K562 (cell line): ENCODE data around the gene ATP9A. TPM values are rescaled to one million over a fixed set of nuclear protein-coding genes. Genes with fewer than 3 reads are reported as not detected.

ENCODE experiments used
- ATAC-seq: fragments of 200-7000 bp; cut with Tn5 transposase; 3 replicates; pipeline ENCODE4 v1.9.1; 2020; ENCODE audit warnings: moderate library complexity
- BruUV-seq: library from RNA; stranded (reverse); fragments of 400-500 nt; replicated peaks from 2 replicates; lab custom pipeline; 2021; lab: Mats Ljungman, UMichigan
- CTCF ChIA-PET: fragments of 300-600 bp; formaldehyde crosslinking; extraction: SDS; loops from one replicate; lab custom pipeline; 2021; ENCODE audit warnings: low intra/inter-chr PET ratio; lab: Yijun Ruan, JAX
- POLR2A ChIA-PET: fragments of 300-600, 350-650 bp; sonication (Branson Sonifier 250); formaldehyde crosslinking; extraction: SDS; loops from one replicate; lab custom pipeline; 2021; ENCODE audit warnings: antibody characterized with exemption, inconsistent platforms; lab: Yijun Ruan, JAX
- DNase-seq, 4 experiments: peaks; one replicate each; pipeline versions ENCODE4 v3.0.0 to v3.0.0-alpha.2; 2011 to 2018; ENCODE audit warnings: low spot score in 3 of 4, mixed read lengths in 3 of 4; ENCODE audit errors: extremely low read depth in 1 of 4
- FAIRE-seq: peaks from 2 replicates; lab custom pipeline; 2011; peaks lifted over from hg19 to GRCh38; lab: Jason Lieb, UNC
- H2AFZ ChIP-seq: 2 replicates; pipeline ENCODE4 v1.6.0; 2011; ENCODE audit warnings: low read depth, low read length, control low read depth, inconsistent platforms
- H3K27ac ChIP-seq: fragments of 200-600 bp; 3 replicates; pipeline ENCODE4 v1.8.0; 2011; ENCODE audit warnings: low read depth, mild to moderate bottlenecking, control low read depth, inconsistent platforms, low read length, moderate library complexity, mixed read lengths; ENCODE audit errors: extremely low read depth
- H3K27me3 ChIP-seq, 2 experiments: fragments of 300-600 bp in 1 of 2; 2 replicates in 1 of 2; 3 replicates in 1 of 2; pipeline versions ENCODE4 v1.6.0 to v1.8.0; 2011; ENCODE audit warnings: inconsistent platforms in 2 of 2, low read length in 2 of 2, mild to moderate bottlenecking in 1 of 2, mixed read lengths in 1 of 2, moderate library complexity in 1 of 2; ENCODE audit not compliant: control insufficient read depth in 2 of 2, insufficient read depth in 2 of 2
- H3K36me3 ChIP-seq: fragments of 300-600 bp; 3 replicates; pipeline ENCODE4 v1.8.0; 2011; ENCODE audit warnings: mild to moderate bottlenecking, low read length, inconsistent platforms; ENCODE audit not compliant: control insufficient read depth, insufficient read depth
- H3K4me1 ChIP-seq, 2 experiments: fragments of 200-600 bp in 1 of 2; replicated peaks in 1 of 2; 2 replicates in 1 of 2; 3 replicates in 1 of 2; pipeline versions ENCODE4 v1.5.1 to v1.8.0; 2011; ENCODE audit warnings: inconsistent platforms in 2 of 2, low read length in 2 of 2, mild to moderate bottlenecking in 1 of 2, mixed read lengths in 1 of 2, moderate library complexity in 1 of 2; ENCODE audit not compliant: control insufficient read depth in 2 of 2, insufficient read depth in 2 of 2
- H3K4me2 ChIP-seq: 2 replicates; pipeline ENCODE4 v1.6.1; 2011; ENCODE audit warnings: low read length, control low read depth, inconsistent platforms, mixed read lengths; ENCODE audit not compliant: insufficient read depth
- H3K4me3 ChIP-seq: fragments of 200-600 bp; sonication (generic), shearing (Covaris generic); 2 replicates; pipeline ENCODE4 v1.5.1; 2016; ENCODE audit warnings: control low read depth, inconsistent platforms
- H3K79me2 ChIP-seq: fragments of 200-600 bp; 3 replicates; pipeline ENCODE4 v1.8.0; 2011; ENCODE audit warnings: low read length, inconsistent platforms; ENCODE audit not compliant: control insufficient read depth, insufficient read depth
- H3K9ac ChIP-seq, 2 experiments: 2 replicates each; pipeline versions ENCODE4 v1.6.0 to v1.6.1; 2011; ENCODE audit warnings: low read depth in 2 of 2, low read length in 2 of 2, control low read depth in 1 of 2, inconsistent platforms in 1 of 2, mild to moderate bottlenecking in 1 of 2, mixed read lengths in 1 of 2; ENCODE audit not compliant: insufficient read depth in 1 of 2
- H3K9me1 ChIP-seq: one replicate; pipeline ENCODE4 v1.6.0; 2011; ENCODE audit warnings: inconsistent platforms, mild to moderate bottlenecking, low read length, moderate library complexity; ENCODE audit not compliant: control insufficient read depth, insufficient read depth
- H3K9me3 ChIP-seq: replicated peaks from 2 replicates; pipeline ENCODE4 v1.5.1; 2011; ENCODE audit warnings: low read depth, low read length, inconsistent platforms; ENCODE audit not compliant: control insufficient read depth, insufficient read depth
- H4K20me1 ChIP-seq: replicated peaks from 2 replicates; pipeline ENCODE4 v1.6.1; 2011; ENCODE audit warnings: low read length, inconsistent platforms, mixed read lengths; ENCODE audit not compliant: control insufficient read depth, insufficient read depth
- BRF1 ChIP-seq: IDR thresholded peaks from 3 replicates; pipeline ENCODE4 v1.6.1; 2011; ENCODE audit warnings: borderline replicate concordance, mild to moderate bottlenecking; ENCODE audit not compliant: insufficient read length; ENCODE audit errors: extremely low read depth
- CBX2 ChIP-seq: fragments of 200-600 bp; sonication (generic); IDR thresholded peaks from one replicate; pipeline ENCODE4 v1.6.1; 2012; ENCODE audit warnings: mild to moderate bottlenecking, low read length, inconsistent platforms; ENCODE audit not compliant: insufficient read depth, poor library complexity, severe bottlenecking
- CHAMP1 ChIP-seq: fragments of 450-650 bp; IDR thresholded peaks from 2 replicates; pipeline ENCODE4 v1.6.1; 2016; ENCODE audit warnings: mild to moderate bottlenecking
- CSDE1 ChIP-seq, 2 experiments: fragments of 450-650 bp; IDR thresholded peaks; 2 replicates each; pipeline ENCODE4 v1.6.1; 2016; ENCODE audit warnings: mild to moderate bottlenecking in 1 of 2
- DIDO1 ChIP-seq: fragments of 450-650 bp; IDR thresholded peaks from 2 replicates; pipeline ENCODE4 v1.6.1; 2016; ENCODE audit warnings: low read depth, missing biosample characterization, missing genetic modification characterization
- FOXM1 ChIP-seq, 2 experiments: fragments of 450-650 bp in 1 of 2; sonication (generic) in 1 of 2; formaldehyde crosslinking in 1 of 2; IDR thresholded peaks; 2 replicates each; pipeline versions ENCODE4 v1.6.1 to v1.9.0; 2017 to 2022; ENCODE audit warnings: low read depth in 2 of 2, mild to moderate bottlenecking in 2 of 2, missing genetic modification reagents in 1 of 2, moderate library complexity in 1 of 2
- HNRNPK ChIP-seq: fragments of 200-400 bp; formaldehyde crosslinking; IDR thresholded peaks from one replicate; pipeline ENCODE4 v1.6.1; 2018; ENCODE audit warnings: mild to moderate bottlenecking, low read depth, low read length; ENCODE audit not compliant: poor library complexity, severe bottlenecking
- PTBP1 ChIP-seq: fragments of 200-400 bp; formaldehyde crosslinking; IDR thresholded peaks from 2 replicates; pipeline ENCODE4 v1.6.1; 2017; ENCODE audit warnings: low read depth, low read length
- PTTG1 ChIP-seq: fragments of 450-650 bp; IDR thresholded peaks from 2 replicates; pipeline ENCODE4 v1.6.1; 2016; ENCODE audit warnings: low read depth, mild to moderate bottlenecking, missing genetic modification characterization, missing compliant biosample characterization
- RBM25 ChIP-seq: fragments of 200-400 bp; formaldehyde crosslinking; IDR thresholded peaks from 2 replicates; pipeline ENCODE4 v1.6.1; 2018; ENCODE audit warnings: low read length, low read depth, moderate library complexity; ENCODE audit not compliant: severe bottlenecking
- SNRNP70 ChIP-seq: fragments of 200-400 bp; formaldehyde crosslinking; optimal IDR thresholded peaks from 2 replicates; pipeline ENCODE3; 2017; ENCODE audit warnings: low read depth, low read length
- ZFP36 ChIP-seq: fragments of 150-350 bp; IDR thresholded peaks from 2 replicates; pipeline ENCODE4 v1.6.1; 2018; ENCODE audit warnings: low read length, low read depth; ENCODE audit not compliant: partially characterized antibody
- ZNF263 ChIP-seq: sonication (generic); formaldehyde crosslinking; IDR thresholded peaks from 2 replicates; pipeline ENCODE4 v1.8.0; 2022; ENCODE audit warnings: mild to moderate bottlenecking, missing genetic modification reagents, borderline replicate concordance
- ZNF277 ChIP-seq: fragments of 250-450 bp; sonication (Bioruptor Pico); IDR thresholded peaks from 2 replicates; pipeline ENCODE4 v1.8.0; 2022; ENCODE audit warnings: inconsistent platforms, mild to moderate bottlenecking, moderate library complexity, borderline replicate concordance
- ZNF311 ChIP-seq: fragments of 250-450 bp; sonication (Bioruptor Pico); IDR thresholded peaks from 2 replicates; pipeline ENCODE4 v1.4.0; 2020; ENCODE audit warnings: mild to moderate bottlenecking, moderate library complexity
- WGBS: fragments of 100-300 bp; shearing (Covaris generic); methylation state at CpG from one replicate; pipeline ENCODE4 v1.1.6; 2016; ENCODE audit warnings: low coverage, mixed read lengths; ENCODE audit not compliant: insufficient coverage; ENCODE audit errors: missing lambda C conversion rate; 5-methylcytosine and 5-hydroxymethylcytosine counted together
- in situ Hi-C: fragments of 300-500 bp; cut with MboI; formaldehyde crosslinking; loops from 4 replicates; pipeline ENCODE4 v1.15.0; 2018; ENCODE audit warnings: inconsistent platforms, mixed read lengths
- intact Hi-C: fragments of 100-400 bp; cut with micrococcal nuclease; formaldehyde crosslinking; loops from 2 replicates; pipeline ENCODE4 v1.14.2; 2022
- polyA plus RNA-seq, 8 experiments: library from polyadenylated mRNA; depleted of rRNA in 4 of 8; stranded (reverse) in 5 of 8; unstranded in 3 of 8; fragments of >200 nt; fragmentation: Nextera tagmentation in 2 of 8; fragmentation: Illumina TruSeq in 1 of 8; extraction: Ambion mirVana in 2 of 8; extraction: Trizol in 1 of 8; gene quantifications; 2 replicates each; pipeline versions ENCODE4 v1.2.1 to v1.2.3, GENCODE V29; 2011 to 2014; ENCODE audit warnings: inconsistent platforms in 1 of 8, missing spikeins in 1 of 8
- total RNA-seq, 7 experiments: library from RNA; depleted of rRNA in 6 of 7; stranded (reverse); fragments of >200 nt in 6 of 7; fragmentation: Illumina TruSeq in 2 of 7; extraction: Trizol in 2 of 7; gene quantifications; 2 replicates each; pipeline versions ENCODE4 v1.2.1 to v1.2.3, GENCODE V29; 2011 to 2021; ENCODE audit warnings: low replicate concordance in 1 of 7

ATP9A gene
- total and polyA plus RNA-seq, 9 of the 15 experiments (the other 6 are each of a cell fraction or from before 2014, with no cell fraction given): 0.18 to 0.62 (median 0.29) TPM

- Histone ChIP-seq H3K27ac (no peak overlapping the region), H3K4me3 (no peak overlapping the region), H3K9me3 (no peaks in the 10 kb centered on the region), H3K4me2 (no peak overlapping the region), H2AFZ (no peak overlapping the region), H3K79me2 (no peaks in the 10 kb centered on the region), H3K9ac (no peak overlapping the region), H3K27me3 (no peaks in the 10 kb centered on the region), H3K4me1 (no peaks in the 10 kb centered on the region), H3K36me3 (no peaks in the 10 kb centered on the region)
- FAIRE-seq: no peak
- ATAC-seq: no peak
- POLR2A ChIA-PET: no interaction called here
- in situ Hi-C loops: no loop called here
- intact Hi-C loops: no loop called here
- TF ChIP-seq HNRNPK (no peak), ZNF311 (no peak), PTTG1 (tag) (no peak), DIDO1 (tag) (no peak), PTBP1 (no peak), BRF1 (no peak), FOXM1 (IDR thresholded peaks at IDR 0.05; ENCODE audit: low read depth) (no peak), FOXM1 (CRISPR knock-in tag; IDR thresholded peaks at IDR 0.05; ENCODE audit: low read depth) (no peak), ZNF263 (no peak), CHAMP1 (no peak), CBX2 (no peak), ZNF277 (no peak), ZFP36 (peak; percentile 12), RBM25 (peak; percentile 62), SNRNP70 (no peak), CSDE1 (IDR thresholded peaks at IDR 0.05) (no peak)
- TF ChIP-seq, all 486 proteins: peak for 2
- BruUV-seq: no TSS peak
- DNase-seq: no peak
- CTCF ChIA-PET: no interaction called here
- 53% methylated on average over 4 of the region's 4 CpGs for WGBS
- H3K9me1 ChIP-seq: no peaks in the 10 kb centered on the region
- H4K20me1 ChIP-seq: no peaks in the 10 kb centered on the region
Observed at GRCh38 chr20:51587145-51587544, 181.0 kb downstream of the ATP9A start.
